C4-2B (cell line): ENCODE measurements around the gene PRKCE.

Source experiments
- CTCF ChIP-seq: fragments of 450-650 bp; conservative IDR thresholded peaks from 2 replicates; pipeline ENCODE4 v1.5.1; 2017; ENCODE audit warnings: mild to moderate bottlenecking
- ZFX ChIP-seq: fragments of 450-650 bp; IDR thresholded peaks from 2 replicates; pipeline ENCODE4 v1.6.1; 2017

- TF ChIP-seq CTCF = no peak
- no peak for TF ChIP-seq ZFX
These were observed 244.8 kb downstream of the PRKCE start for GRCh38 chr2:45896311-45896710.
